ENCODE data around the gene IFNGR2.
"Not testable (repeated sequence)": the region's sequence is repeated elsewhere in the genome, so short reads cannot be mapped to it uniquely, and the experiment has no call there.

IFNGR2 gene

DNA sequence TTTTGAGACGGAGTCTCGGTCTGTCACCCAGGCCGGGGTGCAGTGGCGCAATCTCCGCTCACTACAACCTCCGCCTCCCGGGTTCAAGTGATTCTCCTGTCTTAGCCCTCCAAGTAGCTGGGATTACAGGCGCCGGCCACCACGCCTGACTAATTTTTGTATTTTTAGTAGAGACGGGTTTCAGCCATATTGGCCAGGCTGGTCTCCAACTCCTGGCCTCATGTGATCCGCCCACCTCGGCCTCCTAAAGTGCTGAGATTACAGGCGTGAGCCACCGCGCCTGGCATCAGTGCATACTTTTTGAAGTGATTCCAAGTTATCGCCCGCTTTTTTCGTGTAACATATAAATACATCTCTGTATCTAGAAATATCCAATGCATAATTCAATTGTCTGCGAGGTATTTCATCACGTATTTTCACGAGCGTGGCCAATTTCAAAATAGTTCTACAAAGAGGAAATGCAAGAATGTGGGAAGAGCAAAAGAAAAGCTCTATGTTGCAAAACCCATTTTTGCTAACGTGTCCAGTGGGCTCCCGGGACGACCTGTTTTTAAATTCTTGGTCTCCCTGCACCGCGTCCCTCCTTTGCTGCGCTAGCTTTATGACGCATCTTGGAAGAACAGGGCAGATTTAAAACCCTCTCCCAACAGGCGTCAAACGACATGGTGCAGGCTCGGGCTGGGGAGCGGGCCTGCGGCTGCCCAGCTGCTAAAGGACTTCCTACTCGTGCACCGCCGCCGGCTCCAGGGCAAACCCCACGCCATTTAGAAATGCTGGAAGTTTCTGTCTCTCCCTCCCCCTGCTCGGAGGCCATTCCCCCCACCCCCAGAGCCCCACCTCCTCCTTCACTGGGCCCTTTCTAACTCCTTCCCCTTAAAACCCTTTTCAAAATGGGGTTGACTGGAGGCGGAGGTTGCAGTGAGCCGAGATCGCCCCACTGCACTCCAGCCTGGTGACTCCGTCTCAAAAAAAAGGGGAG is 923 bp upstream of the IFNGR2 start:
- DNase-seq (ENCODE audit: low spot score) = no peak

DNA sequence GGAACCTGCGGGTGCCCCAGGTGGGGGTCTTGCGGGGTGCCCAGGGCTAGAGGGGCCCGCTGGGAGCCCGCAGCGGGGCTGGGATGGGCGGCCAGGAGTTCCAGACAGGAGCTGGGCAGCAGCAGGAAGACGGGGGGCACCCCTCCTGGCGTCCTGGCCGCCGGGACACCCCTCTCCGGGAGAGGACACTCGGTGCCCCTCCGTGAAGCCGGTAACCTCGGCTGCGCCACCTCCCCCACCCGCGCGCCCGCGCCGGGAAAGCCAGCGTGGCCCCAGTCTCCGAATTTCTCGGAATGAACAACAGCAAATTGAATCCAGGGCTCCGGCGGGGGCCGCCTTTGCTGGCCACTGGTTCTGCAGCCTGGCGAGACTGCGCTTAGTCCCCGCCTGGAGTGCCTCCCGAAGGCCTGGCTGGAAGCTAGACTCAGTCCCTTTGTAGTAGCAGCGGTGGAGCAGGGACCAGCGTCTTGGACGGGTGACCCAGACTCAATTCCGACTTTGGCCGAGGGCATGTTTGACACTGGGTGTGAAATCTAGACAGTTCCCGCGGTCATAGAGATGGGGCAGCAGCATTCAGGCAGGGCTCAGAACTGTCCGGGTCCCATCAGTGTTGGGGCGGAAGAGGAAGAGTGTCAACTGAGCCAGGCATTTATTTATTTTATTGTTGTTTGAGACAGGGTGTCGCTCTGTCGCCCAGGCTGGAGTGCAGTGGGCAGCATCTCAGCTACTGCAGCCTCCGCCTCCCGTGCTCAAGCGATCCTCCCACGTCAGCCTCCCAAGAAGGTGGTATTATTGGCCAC is 773 bp downstream of the IFNGR2 start:
- DNase-seq (ENCODE audit: low spot score) = no peak

DNA sequence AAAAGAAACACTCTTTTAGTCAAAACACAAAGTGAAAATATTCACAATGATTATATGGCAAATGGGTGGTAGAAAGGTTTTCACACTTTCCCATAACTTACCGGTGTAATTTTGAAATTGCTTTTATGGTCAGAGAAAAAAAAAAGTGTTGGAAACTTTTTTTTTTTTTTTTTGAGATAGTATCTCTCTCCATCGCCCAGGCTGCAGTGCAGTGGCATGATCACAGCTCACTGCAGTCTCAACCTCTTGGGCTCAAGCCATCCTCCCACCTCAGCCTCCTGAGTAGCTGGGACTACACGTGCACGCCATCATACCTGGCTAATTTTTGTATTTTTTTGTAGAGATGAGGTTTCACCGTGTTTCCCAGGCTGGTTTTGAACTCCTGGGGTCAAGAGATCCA is 3.3 kb downstream of the IFNGR2 start:
- no peak for DNase-seq (ENCODE audit: low spot score)

DNA sequence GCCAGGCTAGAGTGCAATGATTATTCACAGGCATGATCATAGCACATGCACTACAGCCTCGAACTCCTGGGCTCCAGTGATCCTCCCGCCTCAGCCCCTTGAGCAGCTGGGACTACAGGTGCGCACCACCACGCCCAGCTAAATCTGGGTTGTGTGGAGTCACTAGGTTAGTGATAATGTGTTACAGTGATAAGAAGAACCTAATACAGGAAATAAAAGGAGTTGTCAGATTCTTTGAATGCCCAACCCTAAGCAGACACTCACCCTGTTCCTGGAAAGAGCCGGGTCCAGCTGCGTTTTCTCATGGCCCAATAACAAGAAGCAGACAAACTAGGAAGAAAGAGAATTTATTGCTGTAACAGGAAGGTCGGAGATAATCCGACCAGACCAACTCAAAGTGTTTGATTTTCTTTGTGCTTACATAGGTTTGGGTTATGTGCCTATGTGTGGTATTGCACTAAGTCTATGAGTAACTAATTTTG is 8.8 kb downstream of the IFNGR2 start:
- DNase-seq (ENCODE audit: low spot score) = no peak

DNA sequence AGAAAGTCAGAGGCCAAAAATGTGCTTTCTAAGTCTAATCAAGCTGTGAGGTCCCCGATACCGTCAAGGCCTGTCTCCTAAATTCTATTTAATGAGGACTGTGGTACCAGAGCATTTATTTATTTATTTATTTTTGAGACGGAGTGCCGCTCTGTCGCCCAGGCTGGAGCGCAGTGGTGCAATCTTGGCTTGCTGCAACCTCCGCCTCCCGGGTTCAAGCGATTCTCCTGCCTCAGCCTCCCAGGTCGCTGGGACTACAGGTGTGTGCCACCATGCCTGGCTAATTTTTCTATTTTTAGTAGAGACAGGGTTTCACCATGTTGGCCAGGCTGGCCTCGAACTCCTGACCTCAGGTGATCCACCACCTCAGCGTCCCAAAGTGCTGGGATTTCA is 9.2 kb downstream of the IFNGR2 start:
- DNase-seq (ENCODE audit: low spot score) = not testable (repeated sequence)

DNA sequence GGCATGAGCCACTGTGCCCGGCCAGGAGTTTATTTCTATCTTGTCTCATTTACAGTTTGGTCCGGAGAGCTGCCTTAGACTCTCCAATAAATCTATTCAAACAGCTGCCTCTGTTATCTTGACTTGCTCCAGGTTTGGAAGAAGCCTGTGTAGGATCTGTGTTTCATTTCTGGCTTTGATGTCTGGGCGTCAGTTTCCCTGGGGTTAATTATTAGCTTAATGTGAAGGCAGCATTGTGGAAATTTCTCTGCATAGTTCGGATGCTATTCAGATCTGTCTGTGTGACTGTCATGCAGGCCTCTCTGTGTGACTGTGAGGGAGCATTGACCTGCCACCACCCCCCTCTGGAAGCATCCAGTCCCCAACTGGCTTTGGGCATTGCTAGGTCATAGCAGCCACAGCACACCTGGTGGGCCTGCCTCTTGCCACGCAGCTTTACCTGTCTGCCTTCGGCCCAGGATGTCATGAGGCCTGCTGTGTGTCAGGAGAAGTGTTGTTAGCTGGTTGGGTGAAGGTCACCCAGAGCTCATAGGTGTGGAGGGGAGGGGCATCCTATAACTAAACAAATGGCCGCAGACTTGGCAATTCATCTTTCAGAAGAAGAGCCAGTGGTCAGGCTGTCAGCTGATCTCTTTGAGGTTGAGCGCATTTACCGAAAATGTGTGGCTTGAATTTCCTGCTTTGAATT is 9.8 kb downstream of the IFNGR2 start:
- no peak for DNase-seq (ENCODE audit: low spot score)

DNA sequence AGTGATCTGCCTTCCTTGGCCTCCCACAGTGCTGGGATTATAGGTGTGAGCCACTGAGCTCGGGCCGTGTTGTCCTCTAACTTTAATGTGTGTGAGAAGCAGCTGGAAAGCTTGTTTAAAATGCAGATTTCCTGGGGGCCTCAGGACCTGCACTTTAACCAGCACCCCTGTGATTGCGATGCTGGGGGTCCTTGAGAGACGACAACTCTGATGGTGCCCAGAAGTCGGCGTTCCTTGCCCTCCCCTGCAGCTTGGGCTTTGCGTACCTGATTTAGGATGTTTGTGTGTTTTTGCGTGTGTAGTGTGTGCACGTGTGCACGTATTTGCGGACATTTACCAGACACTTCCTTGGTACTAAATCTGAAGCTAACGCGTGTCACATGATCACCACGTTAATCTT is 10.9 kb downstream of the IFNGR2 start:
- DNase-seq (ENCODE audit: low spot score) = no peak

DNA sequence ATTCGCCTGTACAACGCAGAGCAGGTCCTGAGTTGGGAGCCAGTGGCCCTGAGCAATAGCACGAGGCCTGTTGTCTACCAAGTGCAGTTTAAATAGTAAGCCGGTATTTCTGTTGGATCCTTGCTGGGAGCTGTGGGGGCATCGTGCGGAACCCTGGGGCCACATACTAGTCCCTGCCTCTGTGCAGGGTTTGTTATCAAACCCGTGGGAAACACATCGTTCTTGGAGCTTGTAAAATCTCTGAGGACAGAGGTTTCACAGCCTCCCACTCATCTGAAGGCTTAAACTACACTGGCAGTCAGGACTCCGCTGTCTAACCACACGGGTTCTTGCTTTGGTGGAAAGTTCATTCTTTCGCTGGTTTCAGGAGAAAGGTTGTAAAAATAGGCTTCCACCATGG is 11.7 kb downstream of the IFNGR2 start:
- DNase-seq (ENCODE audit: low spot score) = no peak

DNA sequence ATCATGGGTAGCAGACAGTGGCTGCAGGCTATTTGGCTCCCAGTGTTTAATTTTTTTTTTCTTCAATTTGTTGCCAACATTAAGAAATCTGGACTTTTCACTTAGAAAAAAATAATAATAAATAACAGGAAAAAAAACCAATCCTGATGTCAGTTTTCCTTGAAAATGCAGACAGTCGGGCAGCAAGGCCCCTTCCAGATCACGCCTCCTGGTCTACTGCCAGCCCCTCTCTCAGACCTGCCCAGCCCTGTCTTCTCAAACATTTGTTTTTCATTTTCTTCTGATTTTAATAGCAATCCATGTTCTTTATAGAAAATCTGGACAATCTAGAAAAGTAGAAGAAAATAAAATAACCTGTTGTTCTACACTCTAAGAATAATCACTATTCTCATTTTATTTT is 15.5 kb downstream of the IFNGR2 start:
- no peak for DNase-seq (ENCODE audit: low spot score)

DNA sequence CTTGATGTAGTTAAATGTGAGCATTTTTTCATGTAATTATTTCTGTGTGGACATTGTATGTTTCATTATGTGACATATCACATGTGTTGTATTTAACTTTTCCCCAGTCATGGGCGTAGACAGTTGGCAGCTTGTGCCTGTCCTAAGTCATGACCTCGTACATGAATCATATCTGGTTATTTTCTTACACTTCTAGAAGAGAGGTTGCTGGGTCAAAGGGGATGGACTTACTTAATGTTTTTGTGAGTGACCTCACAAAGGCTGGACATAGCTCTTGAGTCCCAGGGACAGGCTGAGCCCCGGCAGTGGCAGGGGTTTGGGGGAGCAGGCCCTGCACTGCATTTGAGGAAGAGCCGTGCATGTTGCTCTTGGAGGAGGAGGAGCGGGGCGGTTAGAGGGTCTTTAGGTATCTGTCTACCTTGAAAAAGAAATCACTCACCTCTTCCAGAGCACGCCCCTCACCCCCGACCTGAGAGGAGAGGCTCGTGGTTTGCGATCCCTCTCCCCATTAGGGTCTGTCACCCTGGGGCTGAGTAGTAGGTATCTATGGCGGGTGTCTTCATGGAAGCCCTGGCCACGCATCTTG is 16.4 kb downstream of the IFNGR2 start:
- DNase-seq (ENCODE audit: low spot score) = no peak

DNA sequence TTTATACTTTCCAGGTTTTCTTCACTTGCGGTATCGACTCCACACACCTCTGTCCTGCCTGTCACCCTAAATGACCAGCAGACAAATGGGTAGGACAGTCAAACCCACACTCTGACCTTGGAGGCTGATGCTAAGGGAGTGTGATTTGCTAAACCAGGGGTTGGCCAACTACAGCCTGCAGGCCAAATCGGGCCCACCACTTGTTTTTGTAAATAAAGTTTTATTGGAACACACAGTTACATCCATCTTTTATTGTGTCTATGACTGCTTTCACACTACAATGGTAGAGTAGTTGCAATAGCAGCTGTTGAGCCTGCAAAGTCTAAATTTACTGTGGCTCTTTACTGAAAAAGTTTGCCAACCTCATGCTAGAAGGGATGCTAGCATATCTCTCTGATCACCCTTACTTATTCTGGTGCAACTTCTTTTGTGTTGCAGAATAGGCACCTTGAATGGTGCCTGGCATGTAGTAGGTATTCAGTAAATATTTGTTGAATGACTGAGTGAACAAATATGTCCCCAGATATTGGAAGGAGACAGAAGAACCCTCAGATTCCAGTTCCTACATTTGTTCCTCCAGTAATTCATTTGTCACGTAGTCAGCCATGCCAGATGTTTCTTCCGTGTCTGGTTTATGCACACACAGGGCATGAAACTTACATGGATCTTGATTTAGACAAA is 18.6 kb downstream of the IFNGR2 start:
- no peak for DNase-seq (ENCODE audit: low spot score)

DNA sequence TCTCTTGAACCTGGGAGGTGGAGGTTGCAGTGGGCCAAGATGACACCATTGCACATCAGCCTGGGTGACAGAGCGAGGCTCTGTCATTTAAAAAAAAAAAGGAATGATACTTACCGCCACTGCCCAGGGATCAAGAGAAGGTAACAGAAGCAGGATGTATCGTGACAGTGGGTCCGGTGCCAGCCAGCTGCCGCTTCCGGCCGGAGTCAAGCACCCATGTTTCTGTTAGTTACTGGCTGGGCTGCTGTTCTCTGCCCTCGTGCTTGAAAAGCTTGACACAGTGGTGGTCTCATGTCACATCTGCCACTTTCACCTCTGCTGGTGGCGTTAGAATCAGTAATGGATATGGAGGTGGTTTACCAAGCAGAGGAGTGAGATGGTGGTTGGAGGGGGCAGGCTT is 21.0 kb downstream of the IFNGR2 start:
- DNase-seq (ENCODE audit: low spot score) = no peak

DNA sequence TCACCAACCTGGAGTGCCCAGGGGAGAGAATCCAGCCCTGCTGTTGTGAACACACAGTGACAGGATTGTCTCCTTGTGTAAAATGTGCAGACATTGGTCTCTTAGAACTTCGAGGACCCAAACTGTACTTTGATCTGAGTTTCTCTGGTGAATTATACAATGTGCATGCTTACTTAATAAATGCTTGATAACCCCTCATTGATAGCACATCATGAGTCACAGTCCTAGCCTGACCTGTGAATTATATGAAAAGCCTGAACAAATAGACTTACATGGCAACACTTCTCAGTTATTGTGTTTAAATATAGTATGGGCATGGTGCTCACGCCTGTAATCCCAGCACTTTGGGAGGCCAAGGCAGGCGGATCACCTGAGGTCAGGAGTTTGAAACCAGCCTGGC is 22.6 kb downstream of the IFNGR2 start:
- no peak for DNase-seq (ENCODE audit: low spot score)

DNA sequence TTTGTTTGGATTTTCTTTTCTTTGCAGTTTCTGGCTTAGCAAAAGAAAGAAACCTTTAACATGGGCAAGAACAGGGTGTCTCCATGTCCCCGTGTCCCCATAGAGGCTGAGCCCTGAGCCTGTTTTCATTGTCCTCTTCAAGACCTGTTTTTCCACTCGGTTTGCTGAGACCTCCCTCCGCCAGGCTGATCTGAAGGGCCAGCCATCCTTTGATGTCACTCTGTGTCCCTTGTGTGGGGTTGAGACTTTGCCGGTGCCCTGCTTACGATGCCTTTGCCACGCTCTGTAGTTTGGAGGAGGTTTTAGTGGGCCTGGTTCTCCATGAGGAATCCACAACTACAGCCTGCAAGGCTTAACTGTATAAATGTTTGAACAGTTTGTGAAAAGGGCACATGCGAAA is 23.8 kb downstream of the IFNGR2 start:
- no peak for DNase-seq (ENCODE audit: low spot score)

DNA sequence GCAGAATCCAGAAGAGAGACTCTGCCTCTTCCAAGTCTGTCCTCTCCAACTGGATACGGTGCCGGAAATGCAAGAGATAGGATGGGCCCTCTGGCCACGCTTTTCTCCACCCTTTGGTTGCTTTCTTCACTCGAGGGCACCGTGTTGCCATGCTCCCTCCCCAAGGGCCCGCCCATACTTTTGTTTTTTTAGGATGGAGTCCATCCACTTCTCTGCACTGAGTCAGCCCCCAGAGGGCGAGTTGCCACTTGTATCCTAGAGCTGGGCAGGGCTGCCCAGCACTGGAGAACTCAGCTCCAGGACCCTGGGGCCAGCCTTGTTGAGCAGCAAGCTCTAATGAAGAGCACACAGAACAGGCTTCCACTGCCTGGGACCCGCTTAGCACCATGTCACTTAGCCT is 25.5 kb downstream of the IFNGR2 start:
- no peak for DNase-seq (ENCODE audit: low spot score)

DNA sequence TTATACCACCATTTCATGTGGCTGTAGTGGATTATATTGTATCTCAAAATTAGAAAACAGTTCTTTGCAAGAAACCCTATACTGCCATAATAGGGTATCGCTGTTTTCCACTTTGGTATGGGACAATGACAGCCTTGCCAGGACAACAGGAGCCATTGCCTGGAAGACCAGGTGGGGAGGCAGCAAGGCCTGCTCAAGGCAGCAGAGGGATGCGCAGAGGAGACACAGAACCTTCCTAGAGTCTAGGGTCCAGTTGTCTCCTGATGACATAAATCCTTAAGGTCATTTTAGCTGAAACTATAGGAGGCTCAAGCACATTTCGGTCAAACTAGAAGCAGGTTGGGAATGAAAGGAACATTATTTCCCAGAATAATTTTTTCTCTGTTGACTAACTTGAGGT is 27.6 kb downstream of the IFNGR2 start:
- no peak for DNase-seq (ENCODE audit: low spot score)

DNA sequence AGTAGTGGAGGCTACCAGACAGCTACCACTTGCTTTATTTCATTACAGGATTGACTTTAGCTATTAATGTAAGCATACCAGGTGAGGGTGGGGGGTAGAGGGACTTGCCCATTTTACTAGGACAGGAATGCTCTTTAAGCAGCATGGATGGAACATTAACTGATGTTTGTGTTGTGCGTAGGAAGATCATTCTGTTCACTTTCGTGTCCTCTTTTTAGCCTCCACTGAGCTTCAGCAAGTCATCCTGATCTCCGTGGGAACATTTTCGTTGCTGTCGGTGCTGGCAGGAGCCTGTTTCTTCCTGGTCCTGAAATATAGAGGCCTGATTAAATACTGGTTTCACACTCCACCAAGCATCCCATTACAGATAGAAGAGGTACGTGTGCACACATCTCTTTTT is 29.3 kb downstream of the IFNGR2 start:
- no peak for DNase-seq (ENCODE audit: low spot score)

DNA sequence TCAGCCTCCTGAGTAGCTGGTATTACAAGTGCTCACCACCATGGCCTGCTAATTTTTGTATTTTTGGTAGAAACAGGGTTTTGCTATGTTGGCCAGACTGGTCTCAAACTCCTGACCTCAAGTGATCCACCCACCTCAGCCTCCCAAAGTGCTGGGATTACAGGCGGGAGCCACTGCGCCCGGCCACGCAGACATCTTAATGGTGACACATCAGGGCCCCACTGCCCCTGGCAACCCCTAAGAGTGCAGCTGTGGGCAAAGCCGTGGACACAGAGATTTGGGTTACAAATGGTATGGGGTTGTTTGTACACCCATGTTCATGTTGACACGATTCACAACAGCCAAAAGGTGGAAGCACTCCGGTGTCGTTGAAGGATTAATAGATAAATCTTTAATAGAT is 29.8 kb downstream of the IFNGR2 start:
- DNase-seq (ENCODE audit: low spot score) = no peak

DNA sequence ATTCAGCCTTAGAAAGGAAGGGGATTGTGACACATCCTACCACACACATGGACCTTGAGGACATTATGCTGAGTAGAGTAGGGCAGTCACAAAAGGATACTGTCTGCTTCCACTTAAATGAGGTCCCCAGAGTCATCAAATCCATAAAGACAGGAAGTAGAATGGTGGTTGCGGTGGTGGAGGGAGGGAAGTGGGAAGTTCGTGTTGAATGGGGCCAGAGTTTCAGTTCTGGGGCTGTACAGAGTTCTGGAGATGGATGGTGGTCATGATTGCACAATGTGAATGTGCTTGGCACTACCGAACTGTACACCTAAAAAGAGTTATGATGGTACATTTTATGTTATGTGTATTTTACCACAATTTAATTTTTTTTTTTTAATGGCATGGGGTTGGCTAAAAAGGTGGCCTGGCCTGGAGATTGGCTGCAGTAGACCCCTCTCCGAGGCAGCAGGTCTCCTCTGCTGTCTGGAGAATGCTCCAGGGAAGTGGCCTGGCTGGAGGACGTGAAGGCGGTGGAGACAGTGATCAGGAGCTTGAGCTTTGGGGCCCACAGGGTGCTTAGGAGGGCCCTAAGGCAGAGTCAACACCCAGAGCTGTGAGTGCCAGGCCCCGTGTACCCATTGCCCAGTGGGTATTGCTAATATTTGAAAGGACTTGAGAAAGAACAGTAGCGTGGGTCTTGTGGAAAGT is 30.4 kb downstream of the IFNGR2 start:
- no peak for DNase-seq (ENCODE audit: low spot score)

DNA sequence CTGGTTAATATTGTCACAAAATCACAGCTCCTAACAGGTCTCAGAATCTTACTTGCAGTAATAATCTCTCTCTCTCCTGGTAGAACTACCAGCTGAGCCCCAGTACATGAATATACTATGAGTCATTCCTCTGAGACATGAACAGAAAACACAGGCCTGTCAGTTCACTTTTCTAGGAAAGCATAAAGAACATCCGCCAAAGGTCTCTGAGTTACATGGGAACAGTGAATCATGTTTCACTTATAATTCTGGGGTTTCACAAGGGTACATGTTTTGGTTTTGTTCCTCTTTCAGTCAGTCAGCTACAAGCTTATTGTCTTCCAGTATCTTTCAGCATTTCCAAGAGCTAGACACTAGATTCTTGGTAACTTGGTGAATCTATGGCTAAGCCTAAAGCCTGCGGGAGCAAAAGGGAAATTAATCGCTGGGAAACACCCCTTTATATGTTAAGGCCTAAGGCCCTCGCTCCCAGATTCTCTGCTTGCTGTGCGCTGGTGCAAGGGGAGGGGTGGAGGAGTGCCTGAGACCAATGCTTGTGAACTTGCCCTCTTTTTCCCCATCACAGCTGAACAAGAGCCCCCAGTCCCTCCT is 31.7 kb downstream of the IFNGR2 start:
- DNase-seq (ENCODE audit: low spot score) = no peak

DNA sequence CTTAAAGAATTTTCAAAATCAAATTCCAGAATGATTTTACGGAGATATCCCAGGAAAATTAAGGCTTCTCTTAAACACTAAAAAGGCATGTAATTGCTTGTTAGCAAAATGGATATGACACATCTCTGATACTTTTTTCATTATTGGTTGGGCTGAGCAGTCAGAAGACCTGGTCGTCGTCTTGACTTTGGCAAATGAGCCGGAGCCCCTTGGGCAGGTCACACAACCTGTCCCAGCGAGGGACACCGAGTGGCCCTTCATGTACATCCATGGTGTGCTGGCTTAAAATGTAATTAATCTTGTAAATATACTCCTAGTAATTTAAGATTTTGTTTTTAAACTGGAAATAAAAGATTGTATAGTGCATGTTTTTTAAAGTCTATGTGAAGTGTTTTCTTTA is 33.9 kb downstream of the IFNGR2 start:
- no peak for DNase-seq (ENCODE audit: low spot score)
